Measurements from ENCODE around the gene PTGR3.
"Not testable (repeated sequence)": the region's sequence is repeated elsewhere in the genome, so short reads cannot be mapped to it uniquely, and the experiment has no call there.

The PTGR3 gene

GRCh38 chr18:75204269-75204731 is 4.6 kb downstream of the PTGR3 start:
- in situ Hi-C loops (cut with MboI; ENCODE audit: low sequenced_read_pairs), result no loop called here

GRCh38 chr18:75203416-75204268 is 5.3 kb downstream of the PTGR3 start:
- in situ Hi-C loops (cut with MboI; ENCODE audit: low sequenced_read_pairs), result no loop called here

GRCh38 chr18:75202696-75203365 is 6.1 kb downstream of the PTGR3 start:
- in situ Hi-C loops (cut with MboI; ENCODE audit: low sequenced_read_pairs), result no loop called here

GRCh38 chr18:75201282-75202270 is 7.4 kb downstream of the PTGR3 start:
- in situ Hi-C loops (cut with MboI; ENCODE audit: low sequenced_read_pairs), result no loop called here

- in situ Hi-C loops (cut with MboI; ENCODE audit: low sequenced_read_pairs), result no loop called here
Measured at GRCh38 chr18:75200605-75201280, 8.2 kb downstream of the PTGR3 start.

GRCh38 chr18:75200071-75200470 is 8.9 kb downstream of the PTGR3 start:
- in situ Hi-C loops (cut with MboI; ENCODE audit: low sequenced_read_pairs), result no loop called here

GRCh38 chr18:75199327-75199726 is 9.6 kb downstream of the PTGR3 start:
- in situ Hi-C loops (cut with MboI; ENCODE audit: low sequenced_read_pairs), result no loop called here

- in situ Hi-C loops (cut with MboI; ENCODE audit: low sequenced_read_pairs), result no loop called here
Measured at GRCh38 chr18:75198036-75198435, 10.9 kb downstream of the PTGR3 start.

- in situ Hi-C loops (cut with MboI; ENCODE audit: low sequenced_read_pairs), result no loop called here
Measured at GRCh38 chr18:75192899-75193298, 16.0 kb downstream of the PTGR3 start.

- in situ Hi-C loops (cut with MboI; ENCODE audit: low sequenced_read_pairs), result no loop called here
Measured at GRCh38 chr18:75189696-75190095, 19.2 kb downstream of the PTGR3 start.

GRCh38 chr18:75187702-75188101 is 21.2 kb downstream of the PTGR3 start:
- in situ Hi-C loops (cut with MboI; ENCODE audit: low sequenced_read_pairs), result not testable (repeated sequence)

- in situ Hi-C loops (cut with MboI; ENCODE audit: low sequenced_read_pairs), result no loop called here
Measured at GRCh38 chr18:75185460-75185859, 23.5 kb downstream of the PTGR3 start.

- in situ Hi-C loops (cut with MboI; ENCODE audit: low sequenced_read_pairs), result no loop called here
Measured at GRCh38 chr18:75183973-75184493, 24.9 kb downstream of the PTGR3 start.

GRCh38 chr18:75183524-75183923 is 25.4 kb downstream of the PTGR3 start:
- in situ Hi-C loops (cut with MboI; ENCODE audit: low sequenced_read_pairs), result no loop called here

GRCh38 chr18:75179819-75180600 is 28.9 kb downstream of the PTGR3 start:
- in situ Hi-C loops (cut with MboI; ENCODE audit: low sequenced_read_pairs), result no loop called here

GRCh38 chr18:75178376-75178775 is 30.6 kb downstream of the PTGR3 start:
- in situ Hi-C loops (cut with MboI; ENCODE audit: low sequenced_read_pairs), result no loop called here

- in situ Hi-C loops (cut with MboI; ENCODE audit: low sequenced_read_pairs), result no loop called here
Measured at GRCh38 chr18:75176849-75177248, 32.1 kb downstream of the PTGR3 start.

- in situ Hi-C loops (cut with MboI; ENCODE audit: low sequenced_read_pairs), result no loop called here
Measured at GRCh38 chr18:75173738-75174137, 35.2 kb downstream of the PTGR3 start.

GRCh38 chr18:75173125-75173432 is 35.9 kb downstream of the PTGR3 start:
- in situ Hi-C loops (cut with MboI; ENCODE audit: low sequenced_read_pairs), result no loop called here

Measured in HL-60/S4 treated with retinoic acid at 250 ng/mL for 4 days and 3 days (cell line).